SU-DHL-6 (cell line): ENCODE results near the gene FAM161A.

Source experiments
- CTCF ChIP-seq: fragments of 200-600 bp; sonication (generic); IDR thresholded peaks from one replicate; pipeline ENCODE4 v1.5.1; 2017; ENCODE audit warnings: antibody characterized with exemption, mild to moderate bottlenecking, low read length, moderate library complexity; ENCODE audit not compliant: insufficient read depth, poor library complexity, severe bottlenecking
- EZH2phosphoT487 ChIP-seq: fragments of 200-600 bp; sonication (generic), shearing (Covaris generic); conservative IDR thresholded peaks from 2 replicates; pipeline ENCODE4 v1.6.1; 2018; ENCODE audit warnings: mild to moderate bottlenecking, antibody characterized with exemption, low read length, moderate library complexity, mixed read lengths

GRCh38 chr2:61787941-61788563 is 65.8 kb downstream of the FAM161A start:
- TF ChIP-seq CTCF, result no peak
- no peak for TF ChIP-seq EZH2phosphoT487
